ENCODE measurements around the gene KLC4. TPM values are rescaled to one million over a fixed set of nuclear protein-coding genes. Genes with fewer than 3 reads are reported as not detected.
A peak's percentile ranks its signal among the peaks of the same experiment; 100 is the strongest.

The KLC4 gene
- 10 to 100 TPM; 17.8 to 29.8 (median 24.7) TPM for total RNA-seq
- 10 to 100 TPM; 14.7 to 27.2 TPM for polyA plus RNA-seq
- long read RNA-seq, donor 1, transcript KLC4-202 (16 exons, 2,404 nt), result major isoform, 13 of 30 reads
- long read RNA-seq, donor 1, partial matches to known transcripts, result 7 of 30 reads
- long read RNA-seq, donor 1, other reads (novel, unspliced or antisense), result 9 of 30 reads
- long read RNA-seq, donor 2, partial matches to known transcripts, result 0 of 3 reads
- long read RNA-seq, donor 2, other reads (novel, unspliced or antisense), result 0 of 3 reads
- long read RNA-seq, donor 3, transcript KLC4-202 (16 exons, 2,404 nt), result major isoform, 12 of 29 reads
- long read RNA-seq, donor 3, partial matches to known transcripts, result 8 of 29 reads
- long read RNA-seq, donor 3, other reads (novel, unspliced or antisense), result 8 of 29 reads

GRCh38 chr6:43059168-43060033, at the start of gene KLC4, which contains the start of gene MRPL2:
Gene KLC4, plus strand, starts transcription at chr6:43059631. Its CDS starts 1,705 bp downstream, at chr6:43061336.
Gene MRPL2, minus strand, starts transcription at chr6:43059434. Its CDS starts 53 bp downstream, at chr6:43059381.
- Histone ChIP-seq H3K4me3 (peak within 1 kb of the TSS; percentile 86), H3K9me3 (no peaks in the 10 kb centered on the region), H3K27me3 (no peaks in the 10 kb centered on the region), H3K36me3 (no peaks in the 10 kb centered on the region), H3K4me1 (ENCODE audit: insufficient read depth) (peaks cover 10% of the 10 kb centered on the region), H3K27ac (peak within 1 kb of the TSS; percentile 71 to 88)
- intact Hi-C loops (cut with DNase I), result no loop called here
- 0 to 1% (median 1%) methylated on average over 64 of the region's 64 CpGs for WGBS, 3 donors
- DNase-seq, result peak; percentile 97 to 99 (median 98)
- peak; percentile 88 for TF ChIP-seq POLR2A (IDR thresholded peaks at IDR 0.05)
- no peak for TF ChIP-seq EP300 (IDR thresholded peaks at IDR 0.05)
- peak in 1 of 3 donors; percentile 16 for TF ChIP-seq CTCF (IDR thresholded peaks at IDR 0.05)

- intact Hi-C loops (cut with DNase I), result loop anchor here in 2 of 4 donors (10.0 kb wide), 1 partner anchor 106 kb away; no protein-coding TSS in a partner anchor
- Histone ChIP-seq H3K9me3 (no peaks in the 10 kb centered on the region), H3K4me3 (no peak overlapping the region), H3K27me3 (no peaks in the 10 kb centered on the region), H3K36me3 (no peaks in the 10 kb centered on the region), H3K27ac (no peak overlapping the region), H3K4me1 (ENCODE audit: insufficient read depth) (peaks cover 8% of the 10 kb centered on the region)
- no peak for DNase-seq
- TF ChIP-seq EP300 (IDR thresholded peaks at IDR 0.05), result no peak
- WGBS, 3 donors, result 66 to 74% (median 70%) methylated on average over 6 of the region's 6 CpGs
Measured at GRCh38 chr6:43011207-43011606, 48.2 kb upstream of the KLC4 start.

- Histone ChIP-seq H3K4me3 (no peak overlapping the region), H3K36me3 (no peaks in the 10 kb centered on the region), H3K4me1 (ENCODE audit: insufficient read depth) (peaks cover 12% of the 10 kb centered on the region), H3K9me3 (no peaks in the 10 kb centered on the region), H3K27me3 (no peaks in the 10 kb centered on the region), H3K27ac (no peak overlapping the region)
- no peak for TF ChIP-seq CTCF (IDR thresholded peaks at IDR 0.05)
- 68 to 77% (median 76%) methylated on average over 6 of the region's 6 CpGs for WGBS, 3 donors
- intact Hi-C loops (cut with DNase I), result loop anchor here in 2 of 4 donors (10.0 kb wide), 1 partner anchor 108 kb away; no protein-coding TSS in a partner anchor
- DNase-seq, result no peak
Measured at GRCh38 chr6:43012364-43012763, 47.1 kb upstream of the KLC4 start.

- DNase-seq, result no peak
- no peaks in the 10 kb centered on the region for H3K9me3 ChIP-seq
- WGBS, 3 donors, result 1 to 3% (median 2%) methylated on average over 25 of the region's 25 CpGs
- peak overlapping the region; percentile 73 for H3K4me3 ChIP-seq
- H3K27me3 ChIP-seq, result no peaks in the 10 kb centered on the region
- no peaks in the 10 kb centered on the region for H3K36me3 ChIP-seq
- peaks cover 12% of the 10 kb centered on the region for H3K4me1 ChIP-seq (ENCODE audit: insufficient read depth)
- peak overlapping the region; percentile 11 to 65 for H3K27ac ChIP-seq
- TF ChIP-seq EP300 (IDR thresholded peaks at IDR 0.05) (no peak), CTCF (IDR thresholded peaks at IDR 0.05) (no peak), POLR2A (IDR thresholded peaks at IDR 0.05) (no peak)
- intact Hi-C loops (cut with DNase I), result loop anchor here in 2 of 4 donors (10.0 kb wide), 1 partner anchor 108 kb away; no protein-coding TSS in a partner anchor
Measured at GRCh38 chr6:43013097-43013842, 46.2 kb upstream of the KLC4 start.

All from ovary (tissue), 10 donors.